ENCODE data around the gene TCL1B.

- TF ChIP-seq FOXA1 (IDR thresholded peaks at IDR 0.05) (no peak), ELF4 (IDR thresholded peaks at IDR 0.05) (no peak), FOXK2 (IDR thresholded peaks at IDR 0.05) (no peak), ARNT (IDR thresholded peaks at IDR 0.05) (no peak)
These were observed 19.8 kb upstream of the TCL1B start for GRCh38 chr14:95666450-95666849.
